Thyroid gland (tissue), 4 donors: ENCODE measurements around the gene AGXT2. TPM values are rescaled to one million over a fixed set of nuclear protein-coding genes. Genes with fewer than 3 reads are reported as not detected.

Experiments
- DNase-seq, 2 donors: peaks; one replicate each; pipeline ENCODE4 v3.0.0-alpha.2; 2019
- H3K27ac ChIP-seq, 3 donors: fragments of 200-600 bp; sonication (generic); 1 replicate in 2 of 3; 2 replicates in 1 of 3; pipeline ENCODE4 v1.5.1; 2016 to 2019; ENCODE audit warnings: mild to moderate bottlenecking in 1 of 3, moderate library complexity in 1 of 3
- H3K27me3 ChIP-seq: fragments of 200-600 bp; sonication (generic); one replicate; pipeline ENCODE4 v1.5.1; 2019
- H3K36me3 ChIP-seq, 2 donors: fragments of 200-600 bp; sonication (generic); one replicate each; pipeline ENCODE4 v1.5.1; 2016 to 2019
- H3K4me1 ChIP-seq, 2 donors: fragments of 200-600 bp; sonication (generic); one replicate each; pipeline ENCODE4 v1.5.1; 2017 to 2019
- H3K4me3 ChIP-seq, 3 donors: fragments of 200-600 bp; sonication (generic); replicated peaks in 1 of 3; 1 replicate in 2 of 3; 2 replicates in 1 of 3; pipeline ENCODE4 v1.5.1; 2016; ENCODE audit warnings: mild to moderate bottlenecking in 1 of 3
- H3K9me3 ChIP-seq: fragments of 200-600 bp; sonication (generic); one replicate; pipeline ENCODE4 v1.5.1; 2017
- POLR2A ChIP-seq, 2 donors: fragments of 450-650 bp; IDR thresholded peaks; one replicate each; pipeline ENCODE4 v1.6.1; 2017; ENCODE audit warnings: antibody characterized with exemption in 2 of 2, mild to moderate bottlenecking in 2 of 2, moderate library complexity in 1 of 2
- WGBS, 2 donors: methylation state at CpG; one replicate each; pipeline ENCODE4 v1.1.5; 2017; 5-methylcytosine and 5-hydroxymethylcytosine counted together
- intact Hi-C: fragments of 100-400 bp; cut with DNase I; formaldehyde crosslinking; loops from one replicate; pipeline ENCODE4 v1.15.1; 2023
- total RNA-seq, 4 donors: library from RNA; depleted of rRNA; stranded (reverse); fragments of >200 nt; gene quantifications; one replicate each; pipeline ENCODE4 v1.2.3, GENCODE V29; 2016
- TF ChIP-seq, protein P1 (sequence below), 6 experiments: fragments of 200-600 bp in 3 of 6; fragments of 450-650 bp in 3 of 6; sonication (generic) in 3 of 6; IDR thresholded peaks; one replicate each; pipeline ENCODE4 v1.5.1; 2016 to 2019; ENCODE audit warnings: antibody characterized with exemption in 6 of 6, mild to moderate bottlenecking in 2 of 6, inconsistent platforms in 1 of 6, moderate library complexity in 1 of 6

AGXT2 gene
- total RNA-seq, 4 donors from 2014 or later: not detected

DNA sequence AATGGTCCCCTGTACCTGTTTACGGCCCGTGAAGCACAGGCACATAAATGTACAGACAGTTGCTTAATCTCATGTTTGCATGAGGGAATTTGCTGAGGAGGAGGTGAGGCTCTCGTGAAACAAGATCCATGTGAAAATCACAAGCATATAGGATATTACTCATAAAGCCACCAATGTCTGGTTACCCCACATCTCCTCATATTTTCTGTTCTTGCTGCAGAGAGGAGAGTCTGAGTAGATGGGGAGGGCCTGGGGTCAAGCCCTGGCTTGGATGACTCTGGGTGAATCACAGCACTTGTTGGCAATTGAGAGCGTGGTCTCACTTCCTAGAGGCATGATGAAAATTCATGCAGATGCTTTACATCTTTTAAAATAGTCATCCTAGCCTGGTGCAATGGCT lies 975 bp downstream of the AGXT2 start:
- no peaks in the 10 kb centered on the region for H3K36me3 ChIP-seq
- 93 to 95% methylated on average over 4 of the region's 4 CpGs for WGBS, 2 donors
- no peak overlapping the region for H3K4me3 ChIP-seq
- intact Hi-C loops: no loop called here
- no peaks in the 10 kb centered on the region for H3K9me3 ChIP-seq
- H3K27ac ChIP-seq: no peak overlapping the region
- H3K4me1 ChIP-seq: no peaks in the 10 kb centered on the region
- no peak for TF ChIP-seq POLR2A (IDR thresholded peaks at IDR 0.05)
- TF ChIP-seq, protein P1, sequence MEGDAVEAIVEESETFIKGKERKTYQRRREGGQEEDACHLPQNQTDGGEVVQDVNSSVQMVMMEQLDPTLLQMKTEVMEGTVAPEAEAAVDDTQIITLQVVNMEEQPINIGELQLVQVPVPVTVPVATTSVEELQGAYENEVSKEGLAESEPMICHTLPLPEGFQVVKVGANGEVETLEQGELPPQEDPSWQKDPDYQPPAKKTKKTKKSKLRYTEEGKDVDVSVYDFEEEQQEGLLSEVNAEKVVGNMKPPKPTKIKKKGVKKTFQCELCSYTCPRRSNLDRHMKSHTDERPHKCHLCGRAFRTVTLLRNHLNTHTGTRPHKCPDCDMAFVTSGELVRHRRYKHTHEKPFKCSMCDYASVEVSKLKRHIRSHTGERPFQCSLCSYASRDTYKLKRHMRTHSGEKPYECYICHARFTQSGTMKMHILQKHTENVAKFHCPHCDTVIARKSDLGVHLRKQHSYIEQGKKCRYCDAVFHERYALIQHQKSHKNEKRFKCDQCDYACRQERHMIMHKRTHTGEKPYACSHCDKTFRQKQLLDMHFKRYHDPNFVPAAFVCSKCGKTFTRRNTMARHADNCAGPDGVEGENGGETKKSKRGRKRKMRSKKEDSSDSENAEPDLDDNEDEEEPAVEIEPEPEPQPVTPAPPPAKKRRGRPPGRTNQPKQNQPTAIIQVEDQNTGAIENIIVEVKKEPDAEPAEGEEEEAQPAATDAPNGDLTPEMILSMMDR (IDR thresholded peaks at IDR 0.05): no peak
- no peaks in the 10 kb centered on the region for H3K27me3 ChIP-seq
- no peak for DNase-seq

DNA sequence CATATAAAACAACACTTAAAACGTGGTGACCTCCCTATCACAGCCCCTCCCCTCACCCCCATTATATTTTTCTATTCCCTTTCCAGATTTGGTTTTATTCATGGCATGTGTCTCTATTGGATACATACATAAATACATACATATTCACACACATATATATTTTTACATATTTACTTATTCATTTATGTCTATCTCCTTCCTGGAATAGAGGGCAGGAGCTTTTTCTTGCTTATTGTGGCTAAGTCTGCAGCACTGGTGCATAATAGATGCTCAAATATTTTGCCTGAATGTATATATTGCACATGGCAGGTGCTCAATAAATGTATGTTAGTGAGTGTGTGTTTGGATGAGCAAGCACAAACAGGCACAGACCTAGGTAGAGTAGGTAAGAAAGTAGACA lies 2.5 kb downstream of the AGXT2 start:
- TF ChIP-seq, protein P1 (IDR thresholded peaks at IDR 0.05): no peak
- TF ChIP-seq POLR2A (IDR thresholded peaks at IDR 0.05): no peak
- no peaks in the 10 kb centered on the region for H3K9me3 ChIP-seq
- WGBS, 2 donors: 59 to 65% methylated on average over 1 of the region's 1 CpG
- H3K27ac ChIP-seq: no peak overlapping the region
- H3K4me1 ChIP-seq: no peaks in the 10 kb centered on the region
- no peak for DNase-seq
- no peaks in the 10 kb centered on the region for H3K27me3 ChIP-seq
- no peaks in the 10 kb centered on the region for H3K36me3 ChIP-seq
- intact Hi-C loops: no loop called here
- no peak overlapping the region for H3K4me3 ChIP-seq

DNA sequence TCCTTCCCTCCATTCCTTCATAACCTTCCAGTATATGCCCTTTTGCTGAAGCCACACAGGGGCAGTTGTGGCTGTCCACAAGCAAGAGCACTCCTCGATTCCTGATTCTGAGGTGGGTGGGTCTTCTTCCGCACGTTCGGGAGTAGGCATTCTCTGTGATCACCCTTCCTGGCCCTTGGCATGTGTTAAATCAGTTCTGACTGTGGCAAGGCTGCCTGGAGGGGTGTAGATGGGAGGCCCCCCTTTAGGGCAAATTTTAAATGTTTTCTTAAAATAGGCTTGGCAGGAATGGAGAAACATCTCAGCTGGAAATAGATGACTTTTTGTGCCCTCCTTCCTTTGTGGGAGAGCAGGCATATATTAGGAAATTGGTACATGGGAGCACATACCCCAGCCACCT lies 3.1 kb downstream of the AGXT2 start:
- TF ChIP-seq, protein P1 (IDR thresholded peaks at IDR 0.05): no peak
- TF ChIP-seq POLR2A (IDR thresholded peaks at IDR 0.05): no peak
- no peaks in the 10 kb centered on the region for H3K4me1 ChIP-seq
- WGBS, 2 donors: 83 to 92% methylated on average over 4 of the region's 4 CpGs
- H3K9me3 ChIP-seq: no peaks in the 10 kb centered on the region
- no peak for DNase-seq
- H3K4me3 ChIP-seq: no peak overlapping the region
- intact Hi-C loops: no loop called here
- no peak overlapping the region for H3K27ac ChIP-seq
- no peaks in the 10 kb centered on the region for H3K27me3 ChIP-seq
- no peaks in the 10 kb centered on the region for H3K36me3 ChIP-seq

DNA sequence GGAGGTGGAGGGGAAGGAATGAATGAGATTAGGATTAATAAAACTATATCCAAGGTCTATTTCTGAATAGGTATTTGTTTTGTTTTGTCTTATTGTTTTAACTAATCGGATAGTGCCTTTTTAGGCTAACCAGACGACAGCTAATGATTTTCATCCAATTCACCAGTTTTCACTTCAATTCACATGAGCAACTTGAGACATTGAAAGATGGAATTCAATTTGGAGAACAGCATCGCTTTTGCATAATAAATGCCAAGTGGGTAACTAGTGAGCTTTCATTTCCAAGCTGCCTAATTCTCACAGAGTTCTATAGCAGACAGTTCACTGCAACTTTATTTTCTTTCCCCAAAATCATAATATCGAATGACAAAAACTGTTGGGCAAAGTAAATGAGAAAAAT lies 5.0 kb downstream of the AGXT2 start:
- WGBS, 2 donors: 65 to 87% methylated on average over 4 of the region's 4 CpGs
- DNase-seq: no peak

DNA sequence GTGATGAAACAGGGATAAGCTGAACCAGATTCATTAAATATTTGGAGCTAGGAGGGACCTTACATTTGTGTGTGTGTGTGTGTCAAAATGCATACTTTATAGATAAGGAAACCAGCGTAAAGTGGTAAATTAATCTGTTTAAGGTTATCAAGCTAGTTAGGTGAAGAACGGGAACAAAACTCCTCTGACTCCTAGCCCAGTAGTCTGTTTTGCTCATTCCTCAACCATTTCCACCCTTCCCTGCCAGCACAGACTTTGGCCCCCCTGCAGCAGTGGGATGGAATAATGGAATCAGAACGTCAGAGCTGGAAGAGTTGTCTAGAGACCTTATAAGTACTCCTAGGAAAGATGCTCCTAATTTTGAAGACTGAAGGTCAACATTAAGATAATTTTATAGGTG lies 6.5 kb downstream of the AGXT2 start:
- Histone ChIP-seq H3K36me3 (no peaks in the 10 kb centered on the region), H3K27ac (no peak overlapping the region), H3K9me3 (no peaks in the 10 kb centered on the region), H3K4me3 (no peak overlapping the region), H3K27me3 (no peaks in the 10 kb centered on the region), H3K4me1 (no peaks in the 10 kb centered on the region)
- TF ChIP-seq, protein P1 (IDR thresholded peaks at IDR 0.05): no peak
- no peak for TF ChIP-seq POLR2A (IDR thresholded peaks at IDR 0.05)
- WGBS, 2 donors: 67 to 79% methylated on average over 3 of the region's 3 CpGs
- intact Hi-C loops: no loop called here
- no peak for DNase-seq

More for the DNA sequence above, 5.0 kb downstream of the AGXT2 start:
- TF ChIP-seq, protein P1 (IDR thresholded peaks at IDR 0.05): no peak
- TF ChIP-seq POLR2A (IDR thresholded peaks at IDR 0.05): no peak
- no peaks in the 10 kb centered on the region for H3K27me3 ChIP-seq
- no peaks in the 10 kb centered on the region for H3K9me3 ChIP-seq
- H3K4me1 ChIP-seq: no peaks in the 10 kb centered on the region
- no peak overlapping the region for H3K27ac ChIP-seq
- intact Hi-C loops: no loop called here
- H3K4me3 ChIP-seq: no peak overlapping the region
- no peaks in the 10 kb centered on the region for H3K36me3 ChIP-seq
